GM23338 (cell line): ENCODE results near the gene SCN3A. TPM values are rescaled to one million over a fixed set of nuclear protein-coding genes. Genes with fewer than 3 reads are reported as not detected.

ENCODE experiments used
- ATAC-seq: fragments of 200-7000 bp; cut with Tn5 transposase; 3 replicates; pipeline ENCODE4 v1.9.1; 2020
- DNase-seq: peaks from one replicate; pipeline ENCODE4 v3.0.0-alpha.2; 2015; ENCODE audit warnings: low spot score
- H2AFZ ChIP-seq: fragments of 200-600 bp; sonication (generic); 2 replicates; pipeline ENCODE4 v1.8.0; 2016; ENCODE audit warnings: antibody characterized with exemption, mild to moderate bottlenecking, moderate library complexity
- H3F3A ChIP-seq: fragments of 200-600 bp; sonication (generic); replicated peaks from 2 replicates; pipeline ENCODE4 v1.8.0; 2017; ENCODE audit warnings: antibody characterized with exemption, mixed run types, low read depth
- H3K27ac ChIP-seq: fragments of 200-600 bp; sonication (generic); 2 replicates; pipeline ENCODE4 v1.6.1; 2016; ENCODE audit warnings: low read depth
- H3K27me3 ChIP-seq: fragments of 200-600 bp; sonication (generic); 2 replicates; pipeline ENCODE4 v1.8.0; 2016; ENCODE audit warnings: mild to moderate bottlenecking, mixed run types, moderate library complexity; ENCODE audit not compliant: insufficient read depth
- H3K36me3 ChIP-seq: fragments of 200-600 bp; sonication (generic); 2 replicates; pipeline ENCODE4 v1.8.0; 2016; ENCODE audit warnings: mild to moderate bottlenecking; ENCODE audit not compliant: insufficient read depth
- H3K4me1 ChIP-seq: fragments of 200-600 bp; sonication (generic); 2 replicates; pipeline ENCODE4 v1.8.0; 2016; ENCODE audit warnings: mild to moderate bottlenecking, moderate library complexity; ENCODE audit not compliant: insufficient read depth
- H3K4me2 ChIP-seq: fragments of 200-600 bp; sonication (generic); 2 replicates; pipeline ENCODE4 v1.7.1; 2017; ENCODE audit warnings: mixed run types
- H3K4me3 ChIP-seq: fragments of 200-600 bp; sonication (generic); 2 replicates; pipeline ENCODE4 v1.6.1; 2016; ENCODE audit warnings: mixed run types
- H3K79me2 ChIP-seq: fragments of 200-600 bp; sonication (generic); replicated peaks from 2 replicates; pipeline ENCODE4 v1.8.0; 2017; ENCODE audit warnings: mild to moderate bottlenecking; ENCODE audit not compliant: insufficient read depth
- H3K9me2 ChIP-seq: fragments of 200-600 bp; sonication (generic); 2 replicates; pipeline ENCODE4 v1.8.0; 2017; ENCODE audit not compliant: insufficient read depth
- H4K20me1 ChIP-seq: fragments of 200-600 bp; sonication (generic); replicated peaks from 2 replicates; pipeline ENCODE4 v1.8.0; 2017; ENCODE audit warnings: mild to moderate bottlenecking; ENCODE audit not compliant: insufficient read depth
- H3K27ac Mint-ChIP-seq: 2 replicates; pipeline ENCODE4 v1.8.0; 2020; ENCODE audit warnings: inconsistent platforms, mild to moderate bottlenecking, moderate library complexity, mixed read lengths
- H3K27me3 Mint-ChIP-seq: 3 replicates; pipeline ENCODE4 v1.8.0; 2022; ENCODE audit warnings: low read depth, mild to moderate bottlenecking, moderate library complexity, mixed read lengths, inconsistent platforms; ENCODE audit not compliant: insufficient read depth, poor library complexity
- H3K36me3 Mint-ChIP-seq: 3 replicates; pipeline ENCODE4 v1.8.0; 2021; ENCODE audit warnings: low read depth, mild to moderate bottlenecking, inconsistent platforms, moderate library complexity, mixed read lengths
- H3K4me1 Mint-ChIP-seq: 3 replicates; pipeline ENCODE4 v1.8.0; 2020; ENCODE audit warnings: mild to moderate bottlenecking, inconsistent platforms, mixed read lengths
- H3K4me3 Mint-ChIP-seq: 3 replicates; pipeline ENCODE4 v1.8.0; 2021; ENCODE audit warnings: moderate library complexity, mild to moderate bottlenecking, inconsistent platforms, mixed read lengths
- H3K9me3 Mint-ChIP-seq: 3 replicates; pipeline ENCODE4 v1.8.0; 2020; ENCODE audit warnings: moderate library complexity, mild to moderate bottlenecking, inconsistent platforms, mixed read lengths
- polyA plus RNA-seq: library from polyadenylated mRNA; unstranded; fragments of >200 nt; fragmentation: Nextera tagmentation; extraction: Ambion mirVana; gene quantifications from 2 replicates; pipeline ENCODE4 v1.2.1, GENCODE V29; 2016
- total RNA-seq: library from RNA; depleted of rRNA; stranded (reverse); fragments of >200 nt; shearing (Covaris generic); gene quantifications from 2 replicates; pipeline ENCODE4 v1.2.3, GENCODE V29; 2014
- TF ChIP-seq, protein P1 (sequence below): fragments of 250-450 bp; sonication (Bioruptor Pico); IDR thresholded peaks from 2 replicates; pipeline ENCODE4 v1.5.0; 2020; ENCODE audit warnings: mild to moderate bottlenecking, moderate library complexity
- TF ChIP-seq, protein P2 (sequence below): IDR thresholded peaks from one replicate; pipeline ENCODE4 v1.6.1; 2018; ENCODE audit warnings: antibody characterized with exemption; ENCODE audit not compliant: unreplicated experiment

The SCN3A gene
- total and polyA plus RNA-seq, 2 experiments from 2014 or later, result 0.66 TPM; not detected in 1

DNA sequence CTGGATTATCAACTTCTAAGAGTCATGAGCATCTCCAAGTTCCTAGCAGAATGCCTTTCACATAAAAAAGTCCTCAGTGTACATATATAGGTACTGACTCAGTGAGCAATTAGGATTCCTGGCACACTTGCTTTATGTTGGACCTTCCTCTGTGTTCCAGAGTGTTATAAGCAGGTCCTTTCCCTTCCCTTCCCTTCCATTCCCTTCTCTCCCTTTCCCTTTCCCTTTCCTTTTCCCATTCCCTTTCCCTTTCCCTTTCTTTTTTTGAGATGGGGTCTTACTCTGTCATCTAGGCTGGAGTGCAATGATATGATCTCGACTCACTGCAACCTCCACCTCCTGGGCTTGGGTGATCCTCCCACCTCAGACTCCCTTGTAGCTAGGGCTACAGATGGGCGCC, 48.7 kb downstream of the SCN3A start:
- H3K4me1 Mint-ChIP-seq, result peaks cover 5% of the 10 kb centered on the region; the same call in 2 of the 3 replicates

DNA sequence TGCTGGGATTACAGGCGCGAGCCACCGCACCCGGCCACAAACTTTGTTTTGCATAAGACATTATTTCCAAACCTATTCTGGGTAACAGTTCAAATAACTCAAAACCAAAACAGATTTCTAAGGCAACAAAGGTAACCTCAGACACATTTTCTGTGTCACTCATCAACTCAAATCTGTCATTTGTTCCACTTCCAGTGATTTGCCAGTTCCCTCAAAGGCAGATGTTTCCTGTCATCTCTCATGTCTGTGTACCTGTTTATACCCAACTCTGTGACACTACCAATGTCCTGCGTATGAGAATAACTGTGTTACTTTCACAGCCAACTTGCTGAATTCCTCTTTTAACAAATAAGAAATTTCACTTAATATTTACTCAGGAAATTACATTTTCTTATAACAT, 54.4 kb downstream of the SCN3A start:
- H3K27me3 ChIP-seq, result no peaks in the 10 kb centered on the region
- H3K4me1 ChIP-seq, result no peaks in the 10 kb centered on the region
- H3K36me3 ChIP-seq, result no peaks in the 10 kb centered on the region
- no peaks in the 10 kb centered on the region for H3K79me2 ChIP-seq
- H3K9me2 ChIP-seq, result no peaks in the 10 kb centered on the region
- Mint-ChIP-seq H3K4me1 (peaks cover 7% of the 10 kb centered on the region; the same call in 2 of the 3 replicates), H3K27ac (no peak overlapping the region), H3K36me3 (no peaks in the 10 kb centered on the region), H3K4me3 (no peak overlapping the region), H3K9me3 (no peaks in the 10 kb centered on the region), H3K27me3 (peaks cover 2% of the 10 kb centered on the region)
- no peak overlapping the region for H3K27ac ChIP-seq
- no peak overlapping the region for H2AFZ ChIP-seq
- H3F3A ChIP-seq, result no peaks in the 10 kb centered on the region
- ATAC-seq (no peak), DNase-seq (no peak)
- no peak overlapping the region for H3K4me2 ChIP-seq
- H4K20me1 ChIP-seq, result no peaks in the 10 kb centered on the region
- no peak overlapping the region for H3K4me3 ChIP-seq
- TF ChIP-seq, protein P1, sequence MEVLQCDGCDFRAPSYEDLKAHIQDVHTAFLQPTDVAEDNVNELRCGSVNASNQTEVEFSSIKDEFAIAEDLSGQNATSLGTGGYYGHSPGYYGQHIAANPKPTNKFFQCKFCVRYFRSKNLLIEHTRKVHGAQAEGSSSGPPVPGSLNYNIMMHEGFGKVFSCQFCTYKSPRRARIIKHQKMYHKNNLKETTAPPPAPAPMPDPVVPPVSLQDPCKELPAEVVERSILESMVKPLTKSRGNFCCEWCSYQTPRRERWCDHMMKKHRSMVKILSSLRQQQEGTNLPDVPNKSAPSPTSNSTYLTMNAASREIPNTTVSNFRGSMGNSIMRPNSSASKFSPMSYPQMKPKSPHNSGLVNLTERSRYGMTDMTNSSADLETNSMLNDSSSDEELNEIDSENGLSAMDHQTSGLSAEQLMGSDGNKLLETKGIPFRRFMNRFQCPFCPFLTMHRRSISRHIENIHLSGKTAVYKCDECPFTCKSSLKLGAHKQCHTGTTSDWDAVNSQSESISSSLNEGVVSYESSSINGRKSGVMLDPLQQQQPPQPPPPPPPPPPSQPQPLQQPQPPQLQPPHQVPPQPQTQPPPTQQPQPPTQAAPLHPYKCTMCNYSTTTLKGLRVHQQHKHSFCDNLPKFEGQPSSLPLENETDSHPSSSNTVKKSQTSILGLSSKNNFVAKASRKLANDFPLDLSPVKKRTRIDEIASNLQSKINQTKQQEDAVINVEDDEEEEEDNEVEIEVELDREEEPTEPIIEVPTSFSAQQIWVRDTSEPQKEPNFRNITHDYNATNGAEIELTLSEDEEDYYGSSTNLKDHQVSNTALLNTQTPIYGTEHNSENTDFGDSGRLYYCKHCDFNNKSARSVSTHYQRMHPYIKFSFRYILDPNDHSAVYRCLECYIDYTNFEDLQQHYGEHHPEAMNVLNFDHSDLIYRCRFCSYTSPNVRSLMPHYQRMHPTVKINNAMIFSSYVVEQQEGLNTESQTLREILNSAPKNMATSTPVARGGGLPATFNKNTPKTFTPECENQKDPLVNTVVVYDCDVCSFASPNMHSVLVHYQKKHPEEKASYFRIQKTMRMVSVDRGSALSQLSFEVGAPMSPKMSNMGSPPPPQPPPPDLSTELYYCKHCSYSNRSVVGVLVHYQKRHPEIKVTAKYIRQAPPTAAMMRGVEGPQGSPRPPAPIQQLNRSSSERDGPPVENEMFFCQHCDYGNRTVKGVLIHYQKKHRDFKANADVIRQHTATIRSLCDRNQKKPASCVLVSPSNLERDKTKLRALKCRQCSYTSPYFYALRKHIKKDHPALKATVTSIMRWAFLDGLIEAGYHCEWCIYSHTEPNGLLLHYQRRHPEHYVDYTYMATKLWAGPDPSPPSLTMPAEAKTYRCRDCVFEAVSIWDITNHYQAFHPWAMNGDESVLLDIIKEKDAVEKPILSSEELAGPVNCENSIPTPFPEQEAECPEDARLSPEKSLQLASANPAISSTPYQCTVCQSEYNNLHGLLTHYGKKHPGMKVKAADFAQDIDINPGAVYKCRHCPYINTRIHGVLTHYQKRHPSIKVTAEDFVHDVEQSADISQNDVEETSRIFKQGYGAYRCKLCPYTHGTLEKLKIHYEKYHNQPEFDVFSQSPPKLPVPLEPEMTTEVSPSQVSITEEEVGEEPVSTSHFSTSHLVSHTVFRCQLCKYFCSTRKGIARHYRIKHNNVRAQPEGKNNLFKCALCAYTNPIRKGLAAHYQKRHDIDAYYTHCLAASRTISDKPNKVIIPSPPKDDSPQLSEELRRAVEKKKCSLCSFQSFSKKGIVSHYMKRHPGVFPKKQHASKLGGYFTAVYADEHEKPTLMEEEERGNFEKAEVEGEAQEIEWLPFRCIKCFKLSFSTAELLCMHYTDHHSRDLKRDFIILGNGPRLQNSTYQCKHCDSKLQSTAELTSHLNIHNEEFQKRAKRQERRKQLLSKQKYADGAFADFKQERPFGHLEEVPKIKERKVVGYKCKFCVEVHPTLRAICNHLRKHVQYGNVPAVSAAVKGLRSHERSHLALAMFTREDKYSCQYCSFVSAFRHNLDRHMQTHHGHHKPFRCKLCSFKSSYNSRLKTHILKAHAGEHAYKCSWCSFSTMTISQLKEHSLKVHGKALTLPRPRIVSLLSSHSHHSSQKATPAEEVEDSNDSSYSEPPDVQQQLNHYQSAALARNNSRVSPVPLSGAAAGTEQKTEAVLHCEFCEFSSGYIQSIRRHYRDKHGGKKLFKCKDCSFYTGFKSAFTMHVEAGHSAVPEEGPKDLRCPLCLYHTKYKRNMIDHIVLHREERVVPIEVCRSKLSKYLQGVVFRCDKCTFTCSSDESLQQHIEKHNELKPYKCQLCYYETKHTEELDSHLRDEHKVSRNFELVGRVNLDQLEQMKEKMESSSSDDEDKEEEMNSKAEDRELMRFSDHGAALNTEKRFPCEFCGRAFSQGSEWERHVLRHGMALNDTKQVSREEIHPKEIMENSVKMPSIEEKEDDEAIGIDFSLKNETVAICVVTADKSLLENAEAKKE (CRISPR knock-in tag), result no peak

More for the DNA sequence above, 48.7 kb downstream of the SCN3A start:
- no peak overlapping the region for H3K27ac ChIP-seq
- H3K9me3 Mint-ChIP-seq, result no peaks in the 10 kb centered on the region
- H3K4me1 ChIP-seq, result no peaks in the 10 kb centered on the region
- H3K79me2 ChIP-seq, result no peaks in the 10 kb centered on the region
- no peak for ATAC-seq
- TF ChIP-seq, protein P2, sequence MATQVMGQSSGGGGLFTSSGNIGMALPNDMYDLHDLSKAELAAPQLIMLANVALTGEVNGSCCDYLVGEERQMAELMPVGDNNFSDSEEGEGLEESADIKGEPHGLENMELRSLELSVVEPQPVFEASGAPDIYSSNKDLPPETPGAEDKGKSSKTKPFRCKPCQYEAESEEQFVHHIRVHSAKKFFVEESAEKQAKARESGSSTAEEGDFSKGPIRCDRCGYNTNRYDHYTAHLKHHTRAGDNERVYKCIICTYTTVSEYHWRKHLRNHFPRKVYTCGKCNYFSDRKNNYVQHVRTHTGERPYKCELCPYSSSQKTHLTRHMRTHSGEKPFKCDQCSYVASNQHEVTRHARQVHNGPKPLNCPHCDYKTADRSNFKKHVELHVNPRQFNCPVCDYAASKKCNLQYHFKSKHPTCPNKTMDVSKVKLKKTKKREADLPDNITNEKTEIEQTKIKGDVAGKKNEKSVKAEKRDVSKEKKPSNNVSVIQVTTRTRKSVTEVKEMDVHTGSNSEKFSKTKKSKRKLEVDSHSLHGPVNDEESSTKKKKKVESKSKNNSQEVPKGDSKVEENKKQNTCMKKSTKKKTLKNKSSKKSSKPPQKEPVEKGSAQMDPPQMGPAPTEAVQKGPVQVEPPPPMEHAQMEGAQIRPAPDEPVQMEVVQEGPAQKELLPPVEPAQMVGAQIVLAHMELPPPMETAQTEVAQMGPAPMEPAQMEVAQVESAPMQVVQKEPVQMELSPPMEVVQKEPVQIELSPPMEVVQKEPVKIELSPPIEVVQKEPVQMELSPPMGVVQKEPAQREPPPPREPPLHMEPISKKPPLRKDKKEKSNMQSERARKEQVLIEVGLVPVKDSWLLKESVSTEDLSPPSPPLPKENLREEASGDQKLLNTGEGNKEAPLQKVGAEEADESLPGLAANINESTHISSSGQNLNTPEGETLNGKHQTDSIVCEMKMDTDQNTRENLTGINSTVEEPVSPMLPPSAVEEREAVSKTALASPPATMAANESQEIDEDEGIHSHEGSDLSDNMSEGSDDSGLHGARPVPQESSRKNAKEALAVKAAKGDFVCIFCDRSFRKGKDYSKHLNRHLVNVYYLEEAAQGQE, result no peak
- H3K27ac Mint-ChIP-seq, result no peak overlapping the region
- peaks cover 3% of the 10 kb centered on the region for H3K27me3 Mint-ChIP-seq
- no peaks in the 10 kb centered on the region for H3F3A ChIP-seq
- H2AFZ ChIP-seq, result no peak overlapping the region
- H3K4me3 Mint-ChIP-seq, result no peak overlapping the region
- no peak overlapping the region for H3K4me2 ChIP-seq
- H3K27me3 ChIP-seq, result no peaks in the 10 kb centered on the region
- no peaks in the 10 kb centered on the region for H3K36me3 Mint-ChIP-seq
- H3K9me2 ChIP-seq, result no peaks in the 10 kb centered on the region
- no peaks in the 10 kb centered on the region for H3K36me3 ChIP-seq
- H3K4me3 ChIP-seq, result no peak overlapping the region
- no peak for DNase-seq
- H4K20me1 ChIP-seq, result no peaks in the 10 kb centered on the region
